ENCODE results near the gene BLM. TPM values are rescaled to one million over a fixed set of nuclear protein-coding genes. Genes with fewer than 3 reads are reported as not detected.

The BLM gene
- total RNA-seq, 1 donor from 2014 or later: 74.7 TPM

DNA sequence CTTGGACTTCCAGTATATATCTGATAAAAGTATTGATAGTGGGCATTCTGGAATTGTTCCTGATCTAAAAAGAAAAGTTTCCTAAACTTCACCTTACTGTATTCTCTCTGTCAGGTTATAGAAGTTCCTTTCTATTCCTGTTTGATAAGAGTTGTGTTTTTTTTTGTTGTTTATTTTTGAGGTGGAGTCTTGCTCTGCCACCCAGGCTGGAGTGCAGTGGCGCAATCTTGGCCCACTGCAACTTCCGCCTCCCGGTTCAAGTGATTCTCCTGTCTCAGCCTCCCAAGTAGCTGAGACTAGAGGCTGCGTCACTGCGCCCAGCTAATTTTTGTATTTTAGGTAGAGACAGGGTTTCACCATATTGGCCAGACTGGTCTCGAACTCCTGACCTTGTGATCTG lies 13.1 kb downstream of the BLM start:
- intact Hi-C loops (cut with micrococcal nuclease): no loop called here

DNA sequence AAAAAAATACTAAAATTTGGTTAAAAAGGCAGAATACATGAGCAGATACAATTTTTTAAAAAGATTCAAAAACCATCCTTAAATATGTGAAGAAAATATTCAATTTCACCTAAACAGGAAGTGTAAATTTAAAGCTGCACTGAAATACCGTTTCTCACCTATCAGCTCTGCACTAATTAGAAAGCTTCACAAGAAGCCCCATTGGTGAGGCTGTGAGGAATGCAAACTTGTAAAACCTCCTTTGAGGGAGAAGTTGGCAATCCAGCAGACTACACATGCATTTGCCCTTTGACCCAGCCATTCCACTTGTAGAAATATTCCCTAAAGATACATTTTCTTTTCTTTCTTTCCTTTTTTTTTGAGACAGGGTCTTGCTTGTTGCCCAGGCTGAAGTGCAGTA lies 18.8 kb downstream of the BLM start:
- intact Hi-C loops (cut with micrococcal nuclease): no loop called here

DNA sequence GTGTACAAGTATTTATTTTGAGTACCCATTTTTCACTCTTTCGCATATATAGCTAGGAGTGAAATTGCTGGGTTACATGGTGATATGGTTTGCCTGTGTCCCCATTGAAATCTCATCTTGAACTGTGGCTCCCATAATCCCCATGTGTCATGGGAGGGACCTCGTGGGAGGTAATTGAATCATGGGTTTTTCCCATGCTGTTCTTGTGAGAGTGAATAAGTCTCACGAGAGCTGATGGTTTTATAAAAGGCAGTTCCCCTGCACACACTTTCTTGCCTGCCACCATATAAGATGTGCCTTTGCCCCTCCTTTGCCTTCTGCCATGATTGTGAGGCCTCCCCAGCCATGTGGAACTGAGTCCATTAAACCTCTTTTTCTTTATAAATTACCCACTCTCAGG lies 23.4 kb downstream of the BLM start:
- intact Hi-C loops (cut with micrococcal nuclease): loop anchor here (2.0 kb wide), 1 partner anchor 14 kb away; no protein-coding TSS in a partner anchor

DNA sequence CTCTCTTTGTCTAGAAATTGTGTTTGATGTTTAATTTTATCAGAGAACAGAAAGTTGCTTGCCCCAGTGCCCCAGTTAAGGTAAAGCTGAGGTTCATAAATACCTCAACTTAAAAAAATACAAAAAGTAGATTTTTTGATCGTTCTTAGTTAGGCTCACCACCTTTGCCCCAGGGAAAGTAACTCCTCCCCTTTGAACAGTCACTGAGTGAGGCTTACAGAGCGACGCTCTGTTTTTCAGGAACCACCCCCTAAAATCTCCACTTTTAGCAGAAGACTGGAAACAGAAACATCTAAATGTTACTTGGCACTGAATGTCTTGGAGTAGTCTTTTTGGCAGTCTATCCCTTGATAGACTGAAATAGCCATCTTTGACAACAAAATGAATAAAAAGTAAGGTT lies 24.9 kb downstream of the BLM start:
- intact Hi-C loops (cut with micrococcal nuclease): no loop called here

DNA sequence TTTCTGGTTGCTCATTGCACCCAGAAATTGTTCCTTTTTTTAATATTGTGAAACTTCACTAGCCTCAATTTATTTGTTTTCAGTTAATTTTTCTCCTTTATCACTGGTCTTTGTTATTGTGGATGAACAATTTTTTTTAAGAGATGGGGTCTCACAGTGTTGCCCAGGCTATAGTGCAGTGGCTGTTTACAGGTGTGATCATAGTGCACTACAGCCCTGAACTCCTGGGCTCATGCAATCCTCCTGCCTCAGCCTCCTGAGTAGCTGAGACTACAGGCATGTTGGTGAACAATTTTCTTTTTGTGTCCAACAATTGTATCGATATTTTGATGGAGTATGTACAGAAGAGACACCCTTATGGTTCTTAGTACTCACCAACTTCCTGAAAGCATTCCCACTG lies 26.3 kb downstream of the BLM start:
- intact Hi-C loops (cut with micrococcal nuclease): no loop called here

DNA sequence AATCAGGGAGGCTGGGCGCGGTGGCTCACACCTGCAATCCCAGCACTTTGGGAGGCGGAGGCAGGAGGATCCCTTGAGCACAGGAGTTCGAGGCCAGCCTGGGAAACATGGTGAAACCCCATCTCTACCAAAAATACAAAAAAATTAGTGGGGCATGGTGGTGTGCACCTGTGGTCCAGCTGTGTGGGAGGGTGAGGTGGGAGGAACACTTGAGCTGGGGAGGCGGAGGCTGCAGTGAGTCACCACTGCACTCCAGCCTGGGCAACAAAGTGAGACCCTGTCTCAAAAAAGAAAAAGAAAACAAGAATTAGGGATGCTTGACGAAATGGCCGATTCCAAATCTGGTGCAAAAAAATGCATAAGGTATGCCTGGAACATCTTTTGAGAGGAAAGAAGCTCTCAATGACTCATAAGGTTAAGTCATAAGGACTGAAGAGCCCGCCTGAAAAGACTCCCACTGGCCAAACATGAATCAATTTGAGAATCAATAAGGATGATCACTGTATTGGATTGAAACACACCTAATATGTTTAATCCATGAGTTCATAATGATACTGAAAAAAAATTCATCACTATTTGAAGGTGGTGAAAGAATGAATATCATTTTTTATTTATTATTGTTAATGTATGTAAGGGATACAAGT lies 27.7 kb downstream of the BLM start:
- intact Hi-C loops (cut with micrococcal nuclease): no loop called here

DNA sequence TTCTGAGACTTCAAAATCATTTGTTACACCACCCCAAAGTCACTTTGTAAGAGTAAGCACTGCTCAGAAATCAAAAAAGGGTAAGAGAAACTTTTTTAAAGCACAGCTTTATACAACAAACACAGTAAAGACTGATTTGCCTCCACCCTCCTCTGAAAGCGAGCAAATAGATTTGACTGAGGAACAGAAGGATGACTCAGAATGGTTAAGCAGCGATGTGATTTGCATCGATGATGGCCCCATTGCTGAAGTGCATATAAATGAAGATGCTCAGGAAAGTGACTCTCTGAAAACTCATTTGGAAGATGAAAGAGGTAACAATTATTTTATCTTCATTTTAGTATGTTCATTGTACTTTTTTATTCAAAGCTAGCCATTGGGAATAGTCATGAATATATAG lies 32.6 kb downstream of the BLM start:
- intact Hi-C loops (cut with micrococcal nuclease): no loop called here

DNA sequence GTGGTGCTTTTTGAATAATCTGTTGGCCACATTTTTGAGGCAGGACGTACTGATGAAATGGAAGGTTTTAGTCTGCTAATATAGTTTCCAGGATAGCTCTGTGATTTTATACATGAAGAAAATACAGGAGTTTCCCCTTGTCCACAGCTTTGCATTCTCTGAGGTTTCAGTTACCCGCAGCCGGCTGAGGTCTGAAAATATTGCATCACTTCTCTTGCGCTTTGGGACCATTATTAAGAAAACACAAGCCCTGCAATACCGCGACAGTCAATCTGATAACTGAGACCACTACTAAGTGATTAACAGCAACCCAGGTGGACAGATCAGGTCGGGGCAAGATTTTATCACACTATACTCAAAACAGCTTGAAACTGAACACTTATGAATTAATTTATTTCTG lies 33.0 kb downstream of the BLM start:
- intact Hi-C loops (cut with micrococcal nuclease): no loop called here

DNA sequence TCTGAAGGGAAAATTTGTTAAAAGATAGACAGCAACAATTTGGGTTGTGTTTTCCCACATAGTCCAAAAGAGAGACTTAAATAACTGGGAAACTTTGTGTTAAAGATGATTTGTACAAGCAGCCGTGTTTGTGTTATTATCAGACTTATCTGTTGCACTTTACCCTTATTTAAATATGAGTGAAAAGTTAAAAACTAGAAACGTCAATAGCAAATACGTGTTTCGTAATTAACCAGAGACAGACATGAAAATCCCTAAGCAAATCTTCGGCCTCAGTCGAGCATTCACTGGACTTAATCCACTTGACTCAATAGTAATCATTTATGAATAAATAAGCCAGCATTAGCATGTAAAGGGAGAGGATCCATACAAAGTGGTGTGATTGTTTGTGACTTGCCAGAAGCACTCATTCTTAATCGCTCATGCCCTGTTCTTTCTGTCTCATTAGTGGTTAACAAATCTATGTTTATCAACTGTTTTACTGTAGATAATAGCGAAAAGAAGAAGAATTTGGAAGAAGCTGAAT lies 34.2 kb downstream of the BLM start:
- intact Hi-C loops (cut with micrococcal nuclease): no loop called here

DNA sequence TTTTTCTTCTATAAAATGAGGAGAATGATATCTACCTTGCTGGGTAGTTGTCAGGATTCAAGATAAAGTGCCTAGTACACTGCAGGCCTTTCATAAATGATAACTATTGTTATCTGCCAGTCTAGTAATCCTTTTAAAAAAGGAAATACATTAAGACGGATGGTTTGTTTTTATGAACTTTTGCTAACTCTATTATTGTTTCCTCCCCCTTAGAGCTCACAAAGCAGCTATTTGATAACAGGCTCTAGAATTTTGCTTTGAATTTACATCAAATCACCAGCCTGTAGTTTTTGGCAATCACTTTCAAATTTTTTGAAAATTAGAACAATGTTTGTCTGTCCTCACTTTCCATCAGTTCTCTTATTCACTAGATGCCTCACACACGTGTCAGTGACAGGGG lies 39.8 kb downstream of the BLM start:
- intact Hi-C loops (cut with micrococcal nuclease): no loop called here

DNA sequence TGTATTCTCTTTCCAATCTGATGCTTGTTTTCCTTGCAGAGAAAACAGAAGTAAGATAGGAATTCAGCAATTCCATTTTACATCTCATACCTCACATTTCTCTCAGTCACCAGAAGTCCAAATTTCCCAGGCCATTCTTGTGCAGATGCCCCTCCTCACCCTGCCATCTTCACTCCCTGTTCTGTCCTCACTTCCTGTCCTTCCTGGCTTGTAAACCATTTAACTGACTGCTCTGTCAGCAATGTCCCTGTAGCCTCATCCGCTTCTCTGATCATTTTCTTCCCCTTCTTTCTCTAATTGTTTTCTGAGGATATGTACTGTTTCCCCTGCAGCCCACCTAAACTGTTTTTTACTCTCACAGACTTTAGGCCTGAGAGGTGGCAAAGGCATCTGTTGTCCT lies 40.3 kb downstream of the BLM start:
- intact Hi-C loops (cut with micrococcal nuclease): no loop called here

DNA sequence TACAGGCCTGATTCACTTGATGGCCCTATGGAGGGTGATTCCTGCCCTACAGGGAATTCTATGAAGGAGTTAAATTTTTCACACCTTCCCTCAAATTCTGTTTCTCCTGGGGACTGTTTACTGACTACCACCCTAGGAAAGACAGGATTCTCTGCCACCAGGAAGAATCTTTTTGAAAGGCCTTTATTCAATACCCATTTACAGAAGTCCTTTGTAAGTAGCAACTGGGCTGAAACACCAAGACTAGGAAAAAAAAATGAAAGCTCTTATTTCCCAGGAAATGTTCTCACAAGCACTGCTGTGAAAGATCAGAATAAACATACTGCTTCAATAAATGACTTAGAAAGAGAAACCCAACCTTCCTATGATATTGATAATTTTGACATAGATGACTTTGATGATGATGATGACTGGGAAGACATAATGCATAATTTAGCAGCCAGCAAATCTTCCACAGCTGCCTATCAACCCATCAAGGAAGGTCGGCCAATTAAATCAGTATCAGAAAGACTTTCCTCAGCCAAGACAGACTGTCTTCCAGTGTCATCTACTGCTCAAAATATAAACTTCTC lies 43.6 kb downstream of the BLM start:
- intact Hi-C loops (cut with micrococcal nuclease): no loop called here

DNA sequence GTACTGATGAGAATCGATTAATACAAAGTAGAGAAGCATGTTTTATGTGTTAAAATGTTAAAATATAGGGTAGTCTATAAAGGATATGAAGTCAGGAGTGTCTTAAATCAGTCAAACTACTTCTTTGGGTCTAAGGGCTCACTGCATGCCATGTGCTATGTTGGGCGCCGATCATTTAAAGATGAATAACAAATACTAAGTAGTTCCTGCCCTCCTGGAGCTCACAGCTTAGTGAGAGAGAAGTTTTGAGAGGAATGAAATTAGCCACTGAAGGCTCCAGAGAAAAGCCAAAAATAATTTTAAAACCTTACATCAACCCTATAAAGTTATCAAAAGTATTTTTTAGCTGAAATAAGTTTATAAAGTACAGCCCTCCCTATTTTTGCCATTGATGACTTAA lies 44.5 kb downstream of the BLM start:
- intact Hi-C loops (cut with micrococcal nuclease): no loop called here

DNA sequence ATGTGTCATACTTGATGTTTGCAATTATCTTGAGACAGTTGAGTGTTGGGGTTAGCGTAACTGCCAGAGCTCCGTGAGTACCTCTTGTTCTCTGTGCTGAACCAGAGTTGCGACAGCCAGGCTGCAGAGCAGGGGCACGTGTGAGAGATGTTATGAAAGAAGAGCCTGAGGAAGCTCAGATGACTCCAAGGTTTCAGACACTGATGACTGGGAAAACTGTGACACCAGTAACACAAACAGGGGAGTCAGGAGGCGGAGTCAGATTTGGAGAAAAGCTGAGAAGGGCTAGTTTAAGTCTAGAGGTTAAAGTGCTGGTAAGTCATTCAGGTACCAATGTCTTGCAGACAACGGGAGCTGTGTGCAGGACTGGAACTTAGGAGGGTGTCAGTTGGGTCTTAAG lies 45.0 kb downstream of the BLM start:
- intact Hi-C loops (cut with micrococcal nuclease): no loop called here

DNA sequence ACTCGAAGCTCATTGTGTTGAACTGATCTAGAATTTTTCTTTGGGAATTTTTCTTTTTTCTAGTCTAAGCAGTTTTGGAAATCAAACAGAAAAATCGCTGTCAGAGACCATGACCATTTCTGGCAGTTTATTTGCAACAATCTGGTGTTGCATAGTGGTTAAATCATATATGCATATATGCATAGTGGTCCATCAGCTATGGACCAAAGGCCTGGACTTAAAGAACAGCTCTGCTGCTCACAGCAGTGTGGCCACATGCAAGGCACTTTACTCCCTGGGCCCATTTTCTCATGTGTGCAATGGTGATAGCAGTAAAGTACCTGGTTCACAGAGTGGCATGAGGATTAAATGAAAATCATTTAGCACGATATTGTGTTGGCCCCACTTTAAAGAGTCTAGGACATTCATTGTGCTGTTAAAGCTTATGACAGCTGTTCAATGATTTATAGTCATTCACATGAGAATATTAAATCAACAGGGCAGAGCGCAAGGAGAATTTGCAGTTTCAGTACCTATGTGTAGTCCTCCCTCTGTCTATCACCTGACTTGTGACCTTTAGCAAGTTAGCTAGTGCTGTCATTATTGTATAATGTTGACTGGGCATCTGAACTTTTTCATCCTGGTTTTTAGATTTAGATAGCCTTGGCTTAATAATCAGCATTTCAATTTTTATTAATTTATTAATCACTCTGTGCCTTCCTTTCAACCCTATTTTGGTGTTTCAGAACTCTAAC lies 46.4 kb downstream of the BLM start:
- intact Hi-C loops (cut with micrococcal nuclease): no loop called here

DNA sequence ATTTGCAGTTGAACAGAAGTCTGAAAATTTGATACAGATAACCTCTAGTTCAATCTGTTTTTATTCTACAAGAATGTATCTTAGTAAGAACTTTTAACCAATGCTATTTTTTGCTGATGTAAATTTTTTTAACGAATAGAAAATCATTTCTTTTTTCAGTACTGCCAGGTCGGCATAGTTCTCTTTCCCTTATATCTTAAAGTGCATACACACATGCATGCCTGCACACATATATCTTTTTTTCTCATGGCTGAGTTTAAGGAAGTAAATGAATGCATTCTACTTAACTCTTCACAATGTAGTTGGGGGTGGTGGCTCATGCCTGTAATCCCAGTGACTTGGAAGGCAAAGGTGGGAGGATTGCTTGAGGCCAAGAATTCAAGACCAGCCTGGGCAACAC lies 48.4 kb downstream of the BLM start:
- intact Hi-C loops (cut with micrococcal nuclease): no loop called here

DNA sequence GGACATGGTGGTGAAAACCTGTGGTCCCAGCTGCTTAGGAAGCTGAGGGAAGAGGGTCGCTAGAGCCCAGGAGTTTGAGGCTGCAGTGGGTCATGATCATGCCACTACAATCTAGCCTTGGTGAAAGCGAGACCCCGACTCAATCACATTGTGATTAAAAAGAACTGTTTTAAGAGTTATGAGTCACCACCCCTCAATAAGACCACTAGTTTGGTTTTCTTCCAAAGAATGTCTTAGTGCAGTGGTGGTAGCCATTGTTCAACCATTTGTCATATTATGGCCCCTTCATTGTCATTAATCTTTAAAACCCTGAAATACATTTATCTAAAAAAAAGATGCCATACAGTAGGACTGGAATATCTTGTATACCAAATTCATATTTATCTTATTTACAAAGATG lies 48.8 kb downstream of the BLM start:
- intact Hi-C loops (cut with micrococcal nuclease): no loop called here

DNA sequence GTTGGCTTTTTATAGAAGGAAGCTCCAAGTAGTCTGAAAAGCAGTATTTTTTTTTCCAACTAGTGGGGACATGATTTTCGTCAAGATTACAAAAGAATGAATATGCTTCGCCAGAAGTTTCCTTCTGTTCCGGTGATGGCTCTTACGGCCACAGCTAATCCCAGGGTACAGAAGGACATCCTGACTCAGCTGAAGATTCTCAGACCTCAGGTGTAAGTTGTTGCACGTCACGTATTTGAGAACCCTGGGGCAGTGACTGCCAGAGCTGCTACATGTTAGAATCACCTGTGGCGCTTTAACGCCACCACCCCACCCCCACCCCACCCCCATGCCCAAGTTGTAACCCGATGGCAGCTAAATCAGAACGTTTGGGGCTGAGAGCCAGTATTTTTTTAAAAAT lies 52.2 kb downstream of the BLM start:
- intact Hi-C loops (cut with micrococcal nuclease): no loop called here

DNA sequence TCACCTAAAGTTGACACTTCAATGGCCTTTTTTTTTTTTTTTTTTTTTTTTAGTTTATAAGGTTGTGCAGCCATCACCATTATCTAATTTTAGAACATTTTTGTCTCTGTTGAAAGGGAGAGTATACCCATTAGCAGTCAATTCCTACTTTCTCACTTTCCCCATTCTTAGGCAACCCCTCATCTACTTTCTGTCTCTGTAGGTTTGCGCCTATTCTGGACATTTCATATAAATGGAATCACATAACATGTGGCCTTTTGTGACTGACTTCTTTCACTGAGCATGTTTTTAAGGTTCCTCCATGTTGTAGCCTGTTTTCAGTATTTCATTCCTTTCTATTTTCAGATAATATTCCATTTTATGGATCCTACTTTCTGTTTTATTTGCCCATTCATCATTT lies 56.3 kb downstream of the BLM start:
- intact Hi-C loops (cut with micrococcal nuclease): no loop called here

DNA sequence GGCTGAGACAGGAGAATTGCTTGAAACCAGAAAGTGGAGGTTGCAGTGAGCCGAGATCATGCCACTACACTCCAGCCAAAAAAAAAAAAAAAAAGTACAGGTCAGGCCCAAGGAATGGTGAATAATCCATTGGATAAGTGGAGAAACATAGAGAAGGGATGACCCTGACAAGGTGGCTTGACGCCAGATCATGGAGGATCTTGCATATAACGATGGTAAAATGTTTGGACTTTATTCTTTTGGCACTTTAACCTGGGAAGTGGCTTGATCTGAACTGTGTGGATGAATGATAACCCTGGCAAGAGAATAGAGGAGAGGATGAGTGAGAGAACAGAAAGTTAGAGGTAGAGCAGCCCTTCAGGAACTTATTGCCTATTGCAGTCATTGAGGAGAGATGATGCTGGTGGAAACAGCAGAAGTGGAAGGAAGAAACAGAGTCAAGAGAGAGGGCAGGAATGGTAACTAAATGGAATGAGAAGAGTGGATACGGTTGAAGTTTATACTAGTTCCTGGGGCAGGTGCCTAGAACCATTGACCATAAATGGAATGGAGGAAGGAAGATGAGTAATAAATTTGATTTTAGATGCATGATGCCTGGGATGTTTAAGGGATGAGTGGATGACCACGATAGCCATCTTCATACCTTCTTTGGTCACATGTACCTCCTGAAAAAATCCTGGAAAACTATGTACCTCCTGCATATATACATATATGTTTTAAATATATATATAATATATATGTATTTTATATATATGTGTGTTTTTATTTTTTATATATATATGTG lies 57.8 kb downstream of the BLM start:
- intact Hi-C loops (cut with micrococcal nuclease): no loop called here

DNA sequence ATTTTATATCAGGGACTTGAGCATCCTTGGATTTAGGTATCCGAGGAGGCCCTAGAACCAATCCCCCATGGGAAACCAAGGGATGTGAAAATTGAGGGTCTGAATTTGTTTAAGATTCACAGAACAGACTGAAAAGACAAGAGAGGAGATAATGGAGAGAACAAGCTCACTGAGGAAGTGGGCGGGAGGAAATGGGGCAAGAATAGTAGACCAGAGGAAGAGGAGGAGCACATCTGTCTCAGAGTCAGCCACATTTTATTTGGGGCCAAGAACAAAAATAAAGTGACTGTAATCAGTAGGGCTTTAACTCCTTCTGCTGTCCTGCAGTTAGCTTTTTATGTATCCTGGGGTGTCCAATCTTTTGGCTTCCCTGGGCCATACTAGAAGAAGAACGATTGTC lies 63.8 kb downstream of the BLM start:
- intact Hi-C loops (cut with micrococcal nuclease): loop anchor here (1.0 kb wide), 1 partner anchor 133 kb away; no protein-coding TSS in a partner anchor

DNA sequence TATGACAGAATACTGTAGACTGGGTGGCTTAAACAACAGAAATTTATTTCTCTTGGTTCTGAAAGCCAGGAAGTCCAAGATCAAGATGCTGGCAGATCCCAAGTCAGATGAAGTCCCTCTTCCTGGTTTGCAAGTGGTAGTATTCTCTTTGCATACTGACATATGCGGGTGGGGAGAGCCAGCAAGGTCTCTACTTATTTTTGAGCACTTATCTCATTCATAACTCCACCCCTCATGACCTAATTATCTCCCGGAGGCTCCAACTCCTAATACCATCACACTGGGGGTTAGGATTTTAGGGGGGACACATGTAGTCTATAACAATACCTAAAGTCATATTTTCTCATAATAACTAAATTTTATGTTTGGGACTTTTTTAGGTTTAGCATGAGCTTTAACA lies 65.3 kb downstream of the BLM start:
- intact Hi-C loops (cut with micrococcal nuclease): no loop called here

Measured in T-helper 1 cell treated with Interleukin-12 subunit alpha and Interleukin-12 subunit beta and Interleukin-4 antibody, amounts not matched to agents 30 ng/mL and 1 ng/mL, for 36 hours (primary cell).